ENCODE results near the gene MBD2.
"Not testable (repeated sequence)": the region's sequence is repeated elsewhere in the genome, so short reads cannot be mapped to it uniquely, and the experiment has no call there.

DNA sequence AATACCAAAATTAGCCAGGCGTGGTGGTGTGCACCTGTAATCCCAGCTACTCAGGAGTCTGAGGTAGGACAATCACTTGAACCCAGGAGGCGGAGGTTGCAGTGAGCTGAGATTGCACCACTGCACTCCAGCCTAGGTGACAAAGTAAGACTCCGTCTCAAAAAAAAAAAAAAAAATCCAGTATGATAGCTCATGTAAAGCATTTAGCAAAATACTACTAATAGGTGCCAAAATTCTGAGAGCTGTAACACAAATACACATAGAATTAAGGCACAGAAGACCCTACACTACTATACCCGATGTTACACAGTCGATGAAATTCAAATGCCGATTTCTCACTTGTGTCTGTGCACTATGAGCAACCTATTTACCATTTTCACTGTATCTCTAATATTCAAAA lies 5.7 kb downstream of the MBD2 start:
- TF ChIP-seq, protein P1, sequence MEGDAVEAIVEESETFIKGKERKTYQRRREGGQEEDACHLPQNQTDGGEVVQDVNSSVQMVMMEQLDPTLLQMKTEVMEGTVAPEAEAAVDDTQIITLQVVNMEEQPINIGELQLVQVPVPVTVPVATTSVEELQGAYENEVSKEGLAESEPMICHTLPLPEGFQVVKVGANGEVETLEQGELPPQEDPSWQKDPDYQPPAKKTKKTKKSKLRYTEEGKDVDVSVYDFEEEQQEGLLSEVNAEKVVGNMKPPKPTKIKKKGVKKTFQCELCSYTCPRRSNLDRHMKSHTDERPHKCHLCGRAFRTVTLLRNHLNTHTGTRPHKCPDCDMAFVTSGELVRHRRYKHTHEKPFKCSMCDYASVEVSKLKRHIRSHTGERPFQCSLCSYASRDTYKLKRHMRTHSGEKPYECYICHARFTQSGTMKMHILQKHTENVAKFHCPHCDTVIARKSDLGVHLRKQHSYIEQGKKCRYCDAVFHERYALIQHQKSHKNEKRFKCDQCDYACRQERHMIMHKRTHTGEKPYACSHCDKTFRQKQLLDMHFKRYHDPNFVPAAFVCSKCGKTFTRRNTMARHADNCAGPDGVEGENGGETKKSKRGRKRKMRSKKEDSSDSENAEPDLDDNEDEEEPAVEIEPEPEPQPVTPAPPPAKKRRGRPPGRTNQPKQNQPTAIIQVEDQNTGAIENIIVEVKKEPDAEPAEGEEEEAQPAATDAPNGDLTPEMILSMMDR (IDR thresholded peaks at IDR 0.05; ENCODE audit: insufficient read depth, low read length, poor library complexity, severe bottlenecking), result not testable (repeated sequence)
- not testable (repeated sequence) for TF ChIP-seq EZH2phosphoT487 (conservative IDR thresholded peaks at IDR 0.05; ENCODE audit: low read length)
